GM06990 (cell line): Measurements from ENCODE around the gene HPS4.
"Not testable (repeated sequence)": the region's sequence is repeated elsewhere in the genome, so short reads cannot be mapped to it uniquely, and the experiment has no call there.

Experiments used
- DNase-seq: peaks from one replicate; pipeline ENCODE4 v3.0.0-alpha.2; 2011; ENCODE audit not compliant: insufficient read length; ENCODE audit errors: extremely low read depth
- H3K27me3 ChIP-seq: replicated peaks from 2 replicates; pipeline ENCODE4 v1.6.0; 2011; ENCODE audit warnings: low read length; ENCODE audit not compliant: control insufficient read depth, insufficient read depth
- H3K36me3 ChIP-seq: 2 replicates; pipeline ENCODE4 v1.5.1; 2011; ENCODE audit warnings: low read length; ENCODE audit not compliant: control insufficient read depth, insufficient read depth
- H3K4me3 ChIP-seq: replicated peaks from 2 replicates; pipeline ENCODE4 v1.5.1; 2011; ENCODE audit warnings: low read depth, mild to moderate bottlenecking, control low read depth, low read length
- TF ChIP-seq, protein P1 (sequence below): IDR thresholded peaks from 2 replicates; pipeline ENCODE4 v1.5.1; 2011; ENCODE audit warnings: low read length, control low read depth, mild to moderate bottlenecking, inconsistent platforms; ENCODE audit not compliant: insufficient read depth, poor library complexity, severe bottlenecking

Gene HPS4

DNA sequence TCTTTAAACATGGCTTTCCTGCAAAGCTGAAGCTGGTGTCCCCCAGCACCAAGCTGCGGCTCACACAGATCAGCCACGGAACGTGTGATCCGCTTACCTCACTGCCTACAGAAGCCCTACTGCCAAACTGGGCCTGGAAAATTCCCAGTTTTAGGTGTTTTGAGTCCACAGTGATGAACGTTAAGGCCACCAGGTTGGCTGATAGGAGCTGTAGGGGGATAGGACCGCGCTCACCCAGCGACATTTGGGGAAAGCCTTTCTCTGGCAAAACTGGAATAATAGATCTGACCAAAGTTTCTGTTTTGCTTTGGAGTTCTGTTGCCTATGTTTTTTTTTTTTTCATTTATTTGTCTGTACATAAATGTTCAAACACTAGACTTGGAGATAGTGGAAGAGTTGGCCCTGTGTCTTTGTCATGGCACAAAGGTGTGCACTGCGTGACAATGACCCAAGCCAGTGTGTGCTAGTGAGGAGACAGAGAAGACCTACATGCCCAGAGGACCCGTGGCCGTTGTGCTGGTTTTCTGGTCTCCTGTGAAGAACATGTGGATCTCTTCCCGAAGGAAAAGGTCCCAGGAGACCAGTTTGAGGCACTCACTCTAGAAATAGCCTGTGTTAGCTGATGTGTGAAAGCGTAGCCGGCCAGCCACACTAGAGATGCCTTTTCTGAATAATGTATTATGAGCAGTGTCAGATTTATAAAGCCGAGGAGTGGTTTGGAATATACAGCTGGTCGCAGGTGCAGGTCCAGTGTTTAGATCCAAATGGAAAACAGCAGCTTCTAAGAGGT lies 39.5 kb downstream of the HPS4 start:
- H3K36me3 ChIP-seq: peaks cover 6% of the 10 kb centered on the region
- H3K4me3 ChIP-seq: no peak overlapping the region
- TF ChIP-seq, protein P1, sequence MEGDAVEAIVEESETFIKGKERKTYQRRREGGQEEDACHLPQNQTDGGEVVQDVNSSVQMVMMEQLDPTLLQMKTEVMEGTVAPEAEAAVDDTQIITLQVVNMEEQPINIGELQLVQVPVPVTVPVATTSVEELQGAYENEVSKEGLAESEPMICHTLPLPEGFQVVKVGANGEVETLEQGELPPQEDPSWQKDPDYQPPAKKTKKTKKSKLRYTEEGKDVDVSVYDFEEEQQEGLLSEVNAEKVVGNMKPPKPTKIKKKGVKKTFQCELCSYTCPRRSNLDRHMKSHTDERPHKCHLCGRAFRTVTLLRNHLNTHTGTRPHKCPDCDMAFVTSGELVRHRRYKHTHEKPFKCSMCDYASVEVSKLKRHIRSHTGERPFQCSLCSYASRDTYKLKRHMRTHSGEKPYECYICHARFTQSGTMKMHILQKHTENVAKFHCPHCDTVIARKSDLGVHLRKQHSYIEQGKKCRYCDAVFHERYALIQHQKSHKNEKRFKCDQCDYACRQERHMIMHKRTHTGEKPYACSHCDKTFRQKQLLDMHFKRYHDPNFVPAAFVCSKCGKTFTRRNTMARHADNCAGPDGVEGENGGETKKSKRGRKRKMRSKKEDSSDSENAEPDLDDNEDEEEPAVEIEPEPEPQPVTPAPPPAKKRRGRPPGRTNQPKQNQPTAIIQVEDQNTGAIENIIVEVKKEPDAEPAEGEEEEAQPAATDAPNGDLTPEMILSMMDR: no peak
- H3K27me3 ChIP-seq: no peaks in the 10 kb centered on the region
- DNase-seq: no peak

DNA sequence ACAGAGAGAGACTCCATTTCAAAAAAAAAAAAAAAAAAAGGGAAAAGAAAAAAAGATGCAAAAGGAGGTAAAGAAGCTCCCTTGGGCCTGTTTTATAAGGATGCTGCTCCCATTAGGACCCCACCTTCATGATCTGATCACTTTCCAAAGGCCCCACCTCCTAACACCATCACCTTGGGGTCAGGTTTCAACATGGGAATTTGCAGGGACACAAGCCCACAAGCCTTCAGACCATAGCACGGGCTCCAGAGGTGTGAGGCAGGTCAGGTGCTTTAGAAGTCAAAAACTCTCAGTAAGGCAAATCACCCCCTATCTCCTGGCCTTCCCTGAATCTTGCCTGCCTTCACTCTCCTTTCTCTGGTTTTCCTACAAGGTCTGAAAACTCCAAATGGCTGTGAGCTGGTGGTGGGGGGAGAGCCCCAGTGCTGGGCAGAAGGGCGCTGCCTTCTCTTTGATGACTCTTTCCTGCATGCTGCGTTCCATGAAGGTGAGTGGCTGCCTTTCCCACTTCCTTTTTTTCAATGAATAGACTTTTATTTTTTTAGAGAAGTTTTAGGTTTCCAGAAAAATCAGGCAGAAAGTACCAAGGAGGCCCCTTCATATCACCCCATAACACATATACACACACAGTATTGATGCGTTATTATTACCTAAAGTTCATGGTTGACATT lies 41.4 kb downstream of the HPS4 start:
- no peaks in the 10 kb centered on the region for H3K27me3 ChIP-seq
- no peak overlapping the region for H3K4me3 ChIP-seq
- DNase-seq: no peak
- TF ChIP-seq, protein P1: no peak
- H3K36me3 ChIP-seq: peaks cover 7% of the 10 kb centered on the region

DNA sequence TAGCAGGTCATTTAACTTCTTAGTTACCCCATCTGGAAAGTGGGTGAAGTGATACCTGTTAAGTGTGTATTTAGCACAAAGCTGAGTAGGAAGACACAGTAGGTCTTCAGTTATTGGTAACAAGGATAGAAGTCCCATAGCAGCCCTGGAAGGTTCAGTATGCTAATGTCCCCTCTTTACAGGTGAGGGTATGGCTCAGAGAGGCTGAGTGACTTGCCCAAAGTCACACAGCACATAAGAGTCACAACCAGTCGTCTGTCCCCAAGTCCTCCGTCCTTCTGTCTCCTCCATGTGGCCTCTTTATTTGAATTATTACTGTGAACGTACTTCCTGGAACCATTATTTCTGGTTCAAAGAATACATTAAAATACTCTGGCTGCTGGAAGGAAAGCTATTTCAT lies 44.0 kb downstream of the HPS4 start:
- TF ChIP-seq, protein P1: no peak
- no peak for DNase-seq
- Histone ChIP-seq H3K4me3 (no peak overlapping the region), H3K27me3 (no peaks in the 10 kb centered on the region), H3K36me3 (peaks cover 9% of the 10 kb centered on the region)

DNA sequence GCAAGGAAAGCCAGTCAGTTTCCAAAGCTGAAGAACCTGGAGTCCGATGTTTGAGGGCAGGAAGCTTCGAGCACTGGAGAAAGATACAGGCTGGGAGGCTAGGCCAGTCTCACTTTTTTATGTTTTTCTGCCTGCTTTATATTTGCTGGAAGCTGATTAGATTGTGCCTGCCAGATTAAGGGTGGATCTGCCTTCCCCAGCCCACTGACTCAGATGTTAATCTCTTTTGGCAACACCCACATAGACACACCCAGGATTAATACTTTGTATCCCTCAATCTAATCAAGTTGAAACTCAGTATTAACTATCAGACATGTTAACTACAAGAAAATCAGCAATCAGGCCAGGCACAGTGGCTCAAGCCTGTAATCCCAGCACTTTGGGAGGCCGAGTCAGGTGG lies 44.8 kb downstream of the HPS4 start:
- DNase-seq, H3K4me3 ChIP-seq, H3K27me3 ChIP-seq: not testable (repeated sequence)
- peaks cover 15% of the 10 kb centered on the region for H3K36me3 ChIP-seq

DNA sequence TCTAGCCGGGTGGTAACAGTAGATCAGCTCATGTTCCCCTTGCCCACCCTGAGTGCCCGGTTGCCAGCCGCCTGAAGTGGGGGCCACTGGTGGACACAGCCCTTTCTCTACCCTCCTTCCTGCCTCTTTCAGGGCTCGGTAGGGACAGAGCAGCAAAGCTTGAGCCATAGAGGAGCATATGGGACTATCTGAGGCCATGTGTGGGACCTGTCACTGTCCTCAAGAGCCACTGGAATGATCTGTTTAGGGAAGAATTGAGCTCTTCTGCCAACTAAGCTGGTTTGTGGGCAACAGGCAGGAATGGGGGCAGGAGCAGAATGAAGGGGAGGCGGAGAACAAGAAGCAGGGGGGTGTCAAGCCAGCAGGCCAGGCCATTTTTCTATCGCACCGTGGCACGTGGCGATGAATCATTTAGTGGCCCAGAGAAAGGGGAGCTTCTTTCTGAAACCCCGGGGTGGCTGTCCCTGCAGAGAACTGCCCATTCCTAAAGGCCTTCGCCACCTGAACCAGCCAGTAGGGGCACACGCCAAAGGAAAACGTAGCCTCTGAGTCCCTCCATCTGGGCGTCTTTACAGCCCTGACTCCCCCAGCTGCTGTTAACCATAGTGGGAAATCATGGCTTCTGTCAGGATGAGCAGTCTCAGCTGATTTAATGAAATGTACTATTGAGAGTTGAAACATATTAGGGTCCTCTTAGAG lies 45.7 kb downstream of the HPS4 start:
- Histone ChIP-seq H3K36me3 (peaks cover 16% of the 10 kb centered on the region), H3K4me3 (no peak overlapping the region), H3K27me3 (no peaks in the 10 kb centered on the region)
- DNase-seq: no peak
- TF ChIP-seq, protein P1: no peak

DNA sequence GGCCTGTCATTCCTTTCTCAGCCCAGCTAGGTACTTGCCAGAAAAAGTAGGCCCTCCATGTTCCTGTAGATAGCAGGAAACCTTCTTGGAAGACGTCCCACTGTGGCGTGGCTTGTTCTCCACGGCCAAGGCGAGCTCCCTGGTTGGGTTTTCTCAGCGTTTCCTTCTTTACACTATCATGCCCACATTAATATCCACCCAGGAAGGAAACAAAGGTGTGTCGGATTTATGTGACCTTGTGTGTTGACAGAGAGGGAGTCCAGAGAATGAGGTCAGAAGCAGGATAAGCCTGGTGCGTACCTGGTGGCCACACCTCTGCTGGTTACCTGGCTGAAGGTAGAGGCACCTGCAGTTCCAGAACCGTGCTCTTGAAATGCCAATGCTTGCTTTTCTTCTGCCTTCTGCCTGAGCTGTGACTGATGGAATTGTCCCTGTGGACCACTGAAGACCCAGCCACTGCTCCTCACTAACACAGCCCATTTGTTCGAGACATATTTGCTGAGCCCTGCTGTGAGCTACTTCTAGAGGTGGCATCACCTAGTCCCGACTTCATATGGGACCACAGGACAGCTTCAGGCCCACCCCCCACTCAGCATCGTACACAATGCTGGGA lies 46.6 kb downstream of the HPS4 start:
- H3K4me3 ChIP-seq: no peak overlapping the region
- H3K36me3 ChIP-seq: peaks cover 16% of the 10 kb centered on the region
- H3K27me3 ChIP-seq: no peaks in the 10 kb centered on the region
- TF ChIP-seq, protein P1: no peak
- no peak for DNase-seq
